Pons (tissue), 1 donor: ENCODE results near the gene DPP6.

Experiments used
- DNase-seq: peaks from one replicate; pipeline ENCODE4 v3.0.0-alpha.2; 2016; ENCODE audit warnings: low spot score

Gene DPP6

DNA sequence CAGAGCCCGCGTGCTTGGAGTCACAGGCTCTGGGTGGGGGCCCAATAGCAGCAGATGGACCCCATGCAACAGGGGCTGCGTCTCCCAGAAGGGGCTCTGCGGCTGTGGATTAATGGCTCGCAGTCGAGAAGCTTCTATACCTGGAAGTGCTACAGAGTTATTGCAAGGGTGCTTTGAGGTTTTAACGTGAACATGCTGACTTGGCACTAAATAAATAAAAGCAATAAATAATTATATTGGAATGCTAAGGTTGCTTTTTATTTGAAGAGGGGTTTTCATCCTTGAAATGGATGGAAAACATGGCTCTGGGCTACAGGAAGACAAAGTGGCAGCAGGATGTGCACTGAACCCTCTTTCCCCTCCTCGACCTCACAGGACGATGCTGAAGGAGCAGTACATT, 828.3 kb downstream of the DPP6 start:
- DNase-seq = no peak

DNA sequence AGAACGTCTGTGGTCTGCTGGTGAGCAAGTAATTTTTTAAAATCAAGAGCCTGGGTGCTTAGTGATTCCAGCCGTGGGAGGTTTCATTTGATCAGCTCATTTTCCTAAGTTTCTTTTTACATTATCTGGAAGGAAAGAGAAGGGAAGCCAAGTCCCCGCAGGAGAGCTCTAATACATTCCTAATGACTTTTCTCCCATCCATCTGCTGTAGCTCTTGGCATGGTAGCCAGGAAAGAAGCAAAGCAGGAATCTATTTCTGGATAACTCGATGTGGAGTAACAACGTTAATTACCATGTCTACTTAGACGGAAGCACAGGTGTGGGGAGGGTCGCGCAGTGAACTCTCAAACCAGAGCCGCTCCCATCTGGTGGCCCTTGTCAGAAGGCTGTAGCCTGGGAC, 828.8 kb downstream of the DPP6 start:
- peak; percentile 28 for DNase-seq

DNA sequence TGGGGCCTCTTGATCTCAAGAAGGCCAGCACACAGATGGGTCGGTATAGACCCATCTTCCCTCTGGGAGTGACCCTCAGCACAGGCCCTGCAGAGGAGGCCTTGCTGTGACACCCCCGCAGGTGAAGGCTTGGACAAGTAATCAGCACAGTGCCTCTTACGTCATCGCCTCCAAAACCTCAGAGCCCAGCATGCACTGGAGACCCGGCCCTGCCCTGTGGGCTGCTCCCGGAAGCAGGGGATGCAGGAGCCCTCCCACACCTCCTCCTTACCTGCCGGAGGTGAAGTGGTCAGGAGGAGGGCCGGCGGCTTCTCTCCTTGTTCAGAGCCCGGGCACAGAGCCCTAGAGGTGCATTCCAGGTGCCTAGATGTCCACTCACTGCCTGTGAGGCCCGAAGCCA, 829.3 kb downstream of the DPP6 start:
- no peak for DNase-seq

DNA sequence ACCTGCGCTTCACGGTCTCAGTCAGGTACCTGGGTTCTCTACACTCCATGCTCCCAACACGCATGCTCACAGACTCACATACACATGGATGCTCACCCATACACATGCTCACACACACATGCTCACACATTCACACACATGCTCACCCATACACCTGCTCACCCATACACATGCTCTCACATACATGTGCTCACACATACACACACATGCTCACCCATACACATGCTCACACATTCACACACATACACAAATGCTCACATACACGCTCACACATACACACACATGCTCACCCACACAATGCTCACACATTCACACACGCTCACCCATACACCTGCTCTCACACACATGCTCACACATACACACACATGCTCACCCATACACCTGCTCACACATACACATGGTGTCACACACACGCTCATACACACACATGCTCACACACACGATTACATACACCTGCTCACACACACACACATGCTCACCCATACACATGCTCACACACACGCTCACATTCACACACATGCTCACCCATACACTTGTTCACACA, 830.8 kb downstream of the DPP6 start:
- no peak for DNase-seq

- no peak for DNase-seq
Measured at GRCh38 chr7:154884348-154884920, 832.2 kb downstream of the DPP6 start.

DNA sequence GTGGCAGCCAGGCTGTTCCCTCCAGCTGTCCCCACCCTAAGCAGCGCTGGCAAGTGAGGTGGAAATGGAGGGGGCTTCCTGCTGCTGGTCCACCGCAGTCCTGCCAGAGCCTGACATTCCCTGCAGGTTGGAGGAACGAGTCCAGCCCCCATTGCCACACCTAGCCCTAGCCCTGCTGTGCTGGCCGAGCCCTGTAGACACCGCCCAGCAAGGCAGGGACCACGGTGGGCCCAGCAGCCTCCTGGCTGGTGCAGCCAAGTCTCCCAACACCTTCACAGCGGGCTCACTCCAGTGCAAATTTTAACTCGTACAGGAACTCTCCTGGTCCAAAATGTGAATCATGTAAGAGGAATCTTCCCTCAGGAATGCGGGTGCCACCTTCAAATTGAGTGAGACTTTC, 834.4 kb downstream of the DPP6 start:
- DNase-seq = no peak

DNA sequence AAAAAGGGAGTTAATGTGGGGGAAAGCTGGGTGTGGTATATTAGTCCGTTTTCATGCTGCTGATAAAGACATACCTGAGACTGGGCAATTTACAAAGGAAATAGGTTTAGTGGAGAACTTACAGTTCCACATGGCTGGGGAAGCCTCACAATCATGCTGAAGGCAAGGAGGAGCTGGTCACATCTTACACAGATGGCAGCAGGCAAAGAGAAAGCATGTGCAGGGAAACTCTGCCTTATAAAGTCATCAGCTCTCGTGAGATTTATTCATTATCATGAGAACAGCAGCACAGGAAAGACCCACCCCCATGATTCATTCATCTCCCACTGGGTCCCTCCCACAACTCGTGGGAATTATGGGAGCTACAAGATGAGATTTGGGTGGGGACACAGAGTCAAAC, 836.5 kb downstream of the DPP6 start:
- no peak for DNase-seq

DNA sequence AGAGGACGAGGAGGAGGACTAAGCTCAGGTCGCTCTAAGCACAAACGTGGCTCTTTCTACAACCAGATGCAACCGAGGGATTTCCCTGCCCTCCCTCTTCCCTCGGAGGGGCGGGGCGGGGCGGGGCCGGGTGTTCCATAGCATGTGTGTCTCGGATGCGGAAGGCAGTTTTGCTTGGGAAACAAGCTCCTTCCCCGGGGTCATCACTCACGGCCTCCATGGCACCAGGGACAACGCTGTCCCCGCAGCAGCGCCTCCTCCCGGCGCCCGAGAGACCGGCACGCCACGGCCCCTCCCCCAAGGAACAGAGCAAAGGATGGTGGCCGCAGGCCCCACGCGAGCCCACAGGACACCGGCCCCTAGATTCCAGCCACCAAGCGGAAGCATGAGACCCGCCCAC, 840.3 kb downstream of the DPP6 start:
- no peak for DNase-seq

- no peak for DNase-seq
Measured at GRCh38 chr7:154896076-154896475, 843.9 kb downstream of the DPP6 start.

- no peak for DNase-seq
Measured at GRCh38 chr7:154898973-154899855, 847.0 kb downstream of the DPP6 start.

DNA sequence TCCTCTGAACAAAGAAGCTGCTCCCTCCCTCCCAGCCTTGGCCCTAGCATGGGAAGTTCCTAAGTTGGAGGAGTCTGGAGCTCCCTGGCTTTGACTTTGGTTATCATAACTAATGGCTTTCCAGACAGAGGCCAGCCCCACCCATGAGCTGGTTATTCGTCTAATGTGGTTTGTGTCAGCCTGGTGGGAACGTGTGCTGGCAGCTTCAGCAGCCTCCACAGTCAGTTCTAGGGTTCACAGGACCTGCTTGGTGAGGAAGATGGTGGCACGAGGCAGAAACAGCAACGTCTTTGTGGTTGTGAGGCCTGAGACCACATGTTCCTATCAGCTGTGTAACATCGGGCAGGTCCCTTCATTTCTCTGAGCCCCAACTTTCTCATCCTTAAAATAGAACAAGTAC, 847.7 kb downstream of the DPP6 start:
- DNase-seq = no peak

GRCh38 chr7:154902600-154903082, 850.4 kb downstream of the DPP6 start:
- peak; percentile 88 for DNase-seq

DNA sequence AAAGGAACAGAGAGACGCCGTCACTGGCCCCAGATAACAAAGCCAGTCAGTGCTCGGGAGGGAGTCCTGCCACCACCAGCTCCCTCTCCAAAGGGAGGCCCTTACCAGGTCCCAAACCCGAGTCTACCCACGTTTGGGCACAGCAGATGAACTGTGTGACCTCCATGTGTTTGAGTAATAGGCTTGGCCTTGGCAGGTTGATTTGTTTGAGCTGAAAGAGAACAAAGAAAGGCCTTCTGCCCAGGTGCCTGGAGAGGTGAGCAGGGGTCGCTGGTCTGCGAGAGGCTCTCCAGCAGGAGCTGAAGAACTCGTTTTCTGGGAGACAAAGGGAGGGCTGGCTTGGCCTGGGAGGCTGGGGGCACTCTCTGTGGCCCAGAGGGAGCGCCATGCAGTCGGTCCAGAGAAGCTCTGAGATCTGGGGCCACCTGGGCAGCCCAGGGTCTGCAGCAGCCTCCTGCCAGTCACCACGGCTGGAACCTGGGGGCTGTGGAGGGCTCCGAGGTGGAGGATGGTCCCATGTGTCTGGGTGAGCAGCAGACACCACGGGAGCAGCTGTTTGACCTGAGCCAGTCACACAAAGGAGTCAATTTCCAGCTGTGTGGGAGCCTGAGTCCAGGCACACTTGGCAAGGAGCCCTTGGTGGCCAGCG, 851.0 kb downstream of the DPP6 start:
- DNase-seq = no peak

DNA sequence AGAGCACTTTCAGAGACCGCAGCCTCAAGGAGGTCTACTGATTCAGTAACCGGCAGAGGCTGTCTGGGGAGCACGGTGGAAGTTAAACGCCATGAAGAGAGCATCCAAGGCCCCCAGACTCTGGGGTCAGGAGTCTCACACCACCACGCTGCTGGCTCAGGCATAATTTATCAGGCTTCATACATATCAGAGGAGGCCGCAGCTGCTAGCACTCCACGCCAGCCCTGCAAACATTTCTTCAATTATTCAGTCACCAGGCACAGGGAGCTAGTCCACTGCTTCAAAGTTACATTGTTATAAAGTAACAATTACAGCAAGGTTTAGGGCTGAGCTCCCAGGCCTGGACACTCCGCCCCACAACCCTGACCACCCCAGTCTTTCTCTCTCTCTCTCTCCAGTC, 852.9 kb downstream of the DPP6 start:
- no peak for DNase-seq

GRCh38 chr7:154905615-154906014, 853.4 kb downstream of the DPP6 start:
- no peak for DNase-seq

GRCh38 chr7:154906201-154906600, 854.0 kb downstream of the DPP6 start:
- DNase-seq = no peak

DNA sequence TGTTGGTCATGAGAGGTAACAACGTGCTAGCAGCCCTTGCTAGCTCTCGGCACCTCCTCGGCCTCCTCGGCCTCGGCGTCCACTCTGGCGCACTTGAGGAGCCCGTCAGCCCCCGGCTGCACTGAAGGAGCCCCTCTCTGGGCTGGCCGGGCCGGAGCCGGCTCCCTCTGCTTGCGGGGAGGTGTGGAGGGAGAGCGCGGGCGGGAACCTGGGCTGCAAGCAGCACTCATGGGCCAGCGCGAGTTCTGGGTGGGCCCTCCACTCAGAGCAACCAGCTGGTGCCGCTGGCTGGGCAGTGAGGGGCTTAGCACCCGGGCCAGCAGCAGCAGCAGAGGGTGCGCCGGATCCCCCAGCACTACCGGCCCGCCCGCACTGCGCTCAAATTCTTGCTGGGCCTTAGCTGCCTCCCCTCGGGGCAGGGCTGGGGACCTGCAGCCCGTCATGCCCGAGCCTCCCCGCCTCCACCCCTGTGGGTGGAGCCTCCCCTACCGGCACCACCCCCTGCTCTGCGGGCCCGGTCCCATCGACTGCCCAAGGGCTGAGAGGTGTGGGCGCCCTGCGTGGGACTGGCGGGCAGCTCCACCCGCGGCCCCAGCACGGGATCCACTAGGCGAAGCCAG, 854.6 kb downstream of the DPP6 start:
- no peak for DNase-seq

GRCh38 chr7:154907651-154908620, 855.7 kb downstream of the DPP6 start:
- DNase-seq = no peak

GRCh38 chr7:154909241-154910105, 857.3 kb downstream of the DPP6 start:
- DNase-seq = no peak

DNA sequence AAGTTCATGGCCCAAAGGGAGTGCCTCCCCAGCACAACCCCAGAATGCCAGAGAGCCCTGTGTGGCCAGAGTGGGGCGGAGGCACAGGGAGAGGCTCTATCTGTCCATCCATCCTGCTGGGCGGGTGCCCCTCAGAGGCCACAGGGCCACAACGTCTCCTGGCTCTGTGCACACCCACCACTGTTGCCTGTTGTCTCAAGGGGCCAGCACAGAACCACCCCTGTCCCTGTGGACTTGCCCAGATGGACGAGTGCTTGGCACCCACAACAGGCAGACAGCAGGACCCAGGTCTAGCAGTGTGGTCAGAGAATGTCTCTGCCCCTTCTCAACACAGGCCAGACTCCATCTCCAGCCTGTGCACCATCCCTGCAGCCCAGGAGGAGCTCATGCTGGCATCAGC, 857.9 kb downstream of the DPP6 start:
- DNase-seq = no peak
